Hematopoietic multipotent progenitor cell (in vitro differentiated cells): ENCODE data around the gene PAQR8. TPM values are rescaled to one million over a fixed set of nuclear protein-coding genes. Genes with fewer than 3 reads are reported as not detected.

Source experiments
- DNase-seq, 3 donors: peaks; one replicate each; pipeline ENCODE4 v3.0.0-alpha.2; 2011 to 2015; ENCODE audit warnings: low read depth in 2 of 3, low spot score in 2 of 3
- total RNA-seq: library from RNA; depleted of rRNA; stranded (reverse); fragments of >200 nt; gene quantifications from one replicate; pipeline ENCODE4 v1.2.3, GENCODE V29; 2012

Gene PAQR8
- total RNA-seq, 1 donor, result 17.0 TPM

GRCh38 chr6:52457096-52457495 lies 95.1 kb downstream of the PAQR8 start:
- no peak for DNase-seq

Other genes with a start within 250 kb of the PAQR8 start
- gene IL17A, start 175.8 kb upstream of the PAQR8 start, total RNA-seq, result under 0.01 TPM
- gene IL17F, start 117.7 kb upstream of the PAQR8 start, total RNA-seq, result not detected
- 130 TPM for gene MCM3, start 77.4 kb upstream of the PAQR8 start, total RNA-seq
- 33.7 TPM for gene EFHC1, start 58.2 kb downstream of the PAQR8 start, total RNA-seq
- 8.6 TPM for gene TRAM2, start 214.9 kb downstream of the PAQR8 start, total RNA-seq